ENCODE measurements around the gene MYH7. TPM values are rescaled to one million over a fixed set of nuclear protein-coding genes. Genes with fewer than 3 reads are reported as not detected.

MYH7 gene
- total and polyA plus RNA-seq, 2 of the 4 experiments (the other 2 are of a cell fraction), result not detected

GRCh38 chr14:23382276-23382675 is 53.2 kb downstream of the MYH7 start:
- H3K18ac ChIP-seq (ENCODE audit: low read depth, low read length), result no peak overlapping the region
- dilution Hi-C loops (cut with HindIII; ENCODE audit: low sequenced_read_pairs, unreplicated experiment) (no loop called here), in situ Hi-C loops (cut with MboI; ENCODE audit: low sequenced_read_pairs) (no loop called here), intact Hi-C loops (cut with micrococcal nuclease) (no loop called here)
- no peak overlapping the region for H3K14ac ChIP-seq (replicated peaks; ENCODE audit: low read depth, low read length)
- no TSS peak for BruUV-seq (replicated peaks)
- no peak overlapping the region for H3K27ac ChIP-seq (ENCODE audit: insufficient read depth, low read length)
- H2AK5ac ChIP-seq (ENCODE audit: low read depth, low read length), result no peak overlapping the region
- H2BK20ac ChIP-seq (ENCODE audit: low read depth, low read length), result no peak overlapping the region
- H2AFZ ChIP-seq (replicated peaks; ENCODE audit: low read length, poor library complexity), result no peak overlapping the region
- H3K9me1 ChIP-seq (ENCODE audit: insufficient read depth, low read length), result no peaks in the 10 kb centered on the region
- no peak for TF ChIP-seq NFE2L2 (IDR thresholded peaks at IDR 0.05; ENCODE audit: low read depth, low read length)
- no peak for TF ChIP-seq SMC3 (IDR thresholded peaks at IDR 0.05; ENCODE audit: low read depth, low read length)
- no peak for TF ChIP-seq USF2 (IDR thresholded peaks at IDR 0.05; ENCODE audit: low read depth, low read length)
- TF ChIP-seq FOS (IDR thresholded peaks at IDR 0.05; ENCODE audit: low read depth, low read length), result no peak
- TF ChIP-seq MAZ (IDR thresholded peaks at IDR 0.05; ENCODE audit: borderline replicate concordance, low read depth, low read length), result no peak
- TF ChIP-seq BHLHE40 (IDR thresholded peaks at IDR 0.05; ENCODE audit: low read depth, low read length), result no peak
- no peak for TF ChIP-seq MXI1 (IDR thresholded peaks at IDR 0.05; ENCODE audit: borderline replicate concordance, low read depth, low read length)
- TF ChIP-seq CHD1 (IDR thresholded peaks at IDR 0.05; ENCODE audit: low read depth, low read length), result no peak
- TF ChIP-seq ELK1 (IDR thresholded peaks at IDR 0.05; ENCODE audit: borderline replicate concordance, low read depth, low read length), result no peak
- TF ChIP-seq MAFK (IDR thresholded peaks at IDR 0.05; ENCODE audit: low read depth, low read length), result no peak
- TF ChIP-seq CTCF (conservative IDR thresholded peaks at IDR 0.05; ENCODE audit: low read depth, low read length), result no peak
- no peak for TF ChIP-seq CEBPB (IDR thresholded peaks at IDR 0.05; ENCODE audit: low read depth, low read length)
- TF ChIP-seq RFX5 (IDR thresholded peaks at IDR 0.05; ENCODE audit: low read depth, low read length), result no peak
- no peak for TF ChIP-seq POLR2A (IDR thresholded peaks at IDR 0.05; ENCODE audit: low read depth, low read length)
- TF ChIP-seq RAD21 (IDR thresholded peaks at IDR 0.05; ENCODE audit: low read length), result no peak
- TF ChIP-seq RCOR1 (IDR thresholded peaks at IDR 0.05; ENCODE audit: insufficient replicate concordance, low read length), result no peak
- no peak for ATAC-seq (ENCODE audit: low read depth)
- no peak overlapping the region for H3K9ac ChIP-seq (ENCODE audit: low read depth, low read length)
- no peak overlapping the region for H3K4me2 ChIP-seq (ENCODE audit: low read depth, low read length)
- no peak overlapping the region for H2BK5ac ChIP-seq (ENCODE audit: low read depth, low read length, poor library complexity, severe bottlenecking)
- no peaks in the 10 kb centered on the region for H3K9me3 ChIP-seq (ENCODE audit: control insufficient read depth, insufficient read depth, low read length)
- no peak overlapping the region for H3K4ac ChIP-seq (ENCODE audit: low read depth, low read length)
- H2BK120ac ChIP-seq (ENCODE audit: low read depth, low read length), result no peak overlapping the region
- ChIA-PET POLR2A (ENCODE audit: unreplicated experiment) (no interaction called here), CTCF (no interaction called here)
- H3K27me3 ChIP-seq (ENCODE audit: control insufficient read depth, insufficient read depth, low read length), result peaks cover 45% of the 10 kb centered on the region
- no peak overlapping the region for H3K23ac ChIP-seq (ENCODE audit: low read depth, low read length)
- H4K20me1 ChIP-seq (ENCODE audit: insufficient read depth, low read length), result no peaks in the 10 kb centered on the region
- no peak overlapping the region for H2AK9ac ChIP-seq (replicated peaks; ENCODE audit: low read depth, low read length, poor library complexity)
- no CpG with 5 or more reads among the region's 6 CpGs for WGBS, 2 experiments (ENCODE audit: extremely low coverage in 2 of 2, insufficient read length in 1 of 2)
- H4K91ac ChIP-seq (ENCODE audit: insufficient read depth, low read depth, low read length), result no peak overlapping the region
- H3K56ac ChIP-seq (ENCODE audit: extremely low read depth, insufficient read depth, low read length), result no peak overlapping the region
- no peak overlapping the region for H2BK15ac ChIP-seq (ENCODE audit: low read depth, low read length)
- H3K4me1 ChIP-seq (ENCODE audit: control insufficient read depth, insufficient read depth, low read length), result no peaks in the 10 kb centered on the region
- no peak overlapping the region for H4K8ac ChIP-seq (ENCODE audit: low read depth in 2 of 2, low read length in 2 of 2)
- no peaks in the 10 kb centered on the region for H3K36me3 ChIP-seq (ENCODE audit: control insufficient read depth, insufficient read depth, low read length)
- no peaks in the 10 kb centered on the region for H3K79me1 ChIP-seq (ENCODE audit: low read depth in 1 of 2, low read length in 2 of 2)
- no peak overlapping the region for H4K5ac ChIP-seq (ENCODE audit: low read depth, low read length)
- H3K4me3 ChIP-seq (ENCODE audit: insufficient read depth, low read depth, low read length), result no peak overlapping the region
- no peak for DNase-seq
